ENCODE measurements around the gene STK10. TPM values are rescaled to one million over a fixed set of nuclear protein-coding genes. Genes with fewer than 3 reads are reported as not detected.

Gene STK10
- total RNA-seq, result 66.2 and 86.0 TPM in 2 replicates
- long read RNA-seq, full-length matches to known transcripts, result 12 of 41 reads
- long read RNA-seq, partial matches to known transcripts, result 20 of 41 reads
- long read RNA-seq, other reads (novel, unspliced or antisense), result 9 of 41 reads

DNA sequence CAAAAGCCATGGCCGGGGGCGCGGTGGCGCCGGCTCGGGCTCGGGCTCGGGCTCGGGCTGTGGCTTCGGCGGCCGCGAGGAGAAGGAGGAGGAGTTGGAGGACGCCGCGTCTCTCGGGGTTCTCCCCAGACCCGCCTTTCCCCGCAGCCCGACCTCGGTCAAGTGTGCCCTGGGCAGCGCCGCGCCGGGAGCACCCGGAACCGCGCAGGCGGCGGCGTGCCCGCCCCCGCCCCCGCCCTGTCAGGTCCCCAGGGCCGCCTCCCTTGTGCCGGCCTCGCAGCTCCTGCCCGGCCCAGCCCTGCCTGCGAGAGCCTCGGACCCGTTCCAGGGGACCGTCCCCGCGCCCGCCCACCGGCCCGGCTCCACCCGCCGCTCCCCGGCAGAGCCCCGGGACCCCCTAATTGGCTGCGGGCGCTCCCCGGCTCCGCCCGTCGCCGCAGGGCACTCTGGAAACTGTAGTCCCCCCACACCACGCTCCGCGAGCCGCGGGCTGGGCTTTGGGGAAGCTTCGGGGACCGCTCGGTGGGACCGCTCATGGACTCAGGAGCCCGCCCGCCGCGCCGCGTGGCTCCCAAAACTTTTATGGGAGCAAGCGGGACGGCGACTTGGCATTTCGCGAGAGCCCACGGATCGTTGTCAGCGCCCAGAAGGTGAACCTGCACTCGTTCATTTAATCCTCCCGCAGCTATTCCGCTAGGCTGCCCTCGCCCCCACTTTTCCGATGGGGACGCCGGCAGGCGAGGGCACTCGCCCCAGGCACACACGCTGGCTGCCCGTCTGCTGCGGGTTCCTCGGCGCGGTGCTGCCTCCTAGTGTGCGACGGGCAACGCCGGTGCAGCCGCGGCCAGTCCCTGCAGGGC is at the start of gene STK10:
Gene STK10, minus strand, starts transcription at position 192 of the 860 bp plus-strand sequence. Its CDS starts 182 bp downstream, at position 10.
- H3K36me3 Mint-ChIP-seq (ENCODE audit: unreplicated experiment), result peaks cover under 1% of the 10 kb centered on the region
- no peaks in the 10 kb centered on the region for H3K9me3 Mint-ChIP-seq (ENCODE audit: unreplicated experiment)
- peak within 1 kb of the TSS; percentile 99 for H3K27ac Mint-ChIP-seq (ENCODE audit: unreplicated experiment)
- peaks cover 51% of the 10 kb centered on the region for H3K4me1 Mint-ChIP-seq (ENCODE audit: unreplicated experiment)
- TF ChIP-seq, protein P1, sequence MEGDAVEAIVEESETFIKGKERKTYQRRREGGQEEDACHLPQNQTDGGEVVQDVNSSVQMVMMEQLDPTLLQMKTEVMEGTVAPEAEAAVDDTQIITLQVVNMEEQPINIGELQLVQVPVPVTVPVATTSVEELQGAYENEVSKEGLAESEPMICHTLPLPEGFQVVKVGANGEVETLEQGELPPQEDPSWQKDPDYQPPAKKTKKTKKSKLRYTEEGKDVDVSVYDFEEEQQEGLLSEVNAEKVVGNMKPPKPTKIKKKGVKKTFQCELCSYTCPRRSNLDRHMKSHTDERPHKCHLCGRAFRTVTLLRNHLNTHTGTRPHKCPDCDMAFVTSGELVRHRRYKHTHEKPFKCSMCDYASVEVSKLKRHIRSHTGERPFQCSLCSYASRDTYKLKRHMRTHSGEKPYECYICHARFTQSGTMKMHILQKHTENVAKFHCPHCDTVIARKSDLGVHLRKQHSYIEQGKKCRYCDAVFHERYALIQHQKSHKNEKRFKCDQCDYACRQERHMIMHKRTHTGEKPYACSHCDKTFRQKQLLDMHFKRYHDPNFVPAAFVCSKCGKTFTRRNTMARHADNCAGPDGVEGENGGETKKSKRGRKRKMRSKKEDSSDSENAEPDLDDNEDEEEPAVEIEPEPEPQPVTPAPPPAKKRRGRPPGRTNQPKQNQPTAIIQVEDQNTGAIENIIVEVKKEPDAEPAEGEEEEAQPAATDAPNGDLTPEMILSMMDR (IDR thresholded peaks at IDR 0.05), result peak; percentile 97
- DNase-seq (ENCODE audit: extremely low spot score, unreplicated experiment), result peak; percentile 96
- H3K4me3 Mint-ChIP-seq (ENCODE audit: unreplicated experiment), result peak within 1 kb of the TSS; percentile 98
- H3K27me3 Mint-ChIP-seq (ENCODE audit: unreplicated experiment), result no peaks in the 10 kb centered on the region

DNA sequence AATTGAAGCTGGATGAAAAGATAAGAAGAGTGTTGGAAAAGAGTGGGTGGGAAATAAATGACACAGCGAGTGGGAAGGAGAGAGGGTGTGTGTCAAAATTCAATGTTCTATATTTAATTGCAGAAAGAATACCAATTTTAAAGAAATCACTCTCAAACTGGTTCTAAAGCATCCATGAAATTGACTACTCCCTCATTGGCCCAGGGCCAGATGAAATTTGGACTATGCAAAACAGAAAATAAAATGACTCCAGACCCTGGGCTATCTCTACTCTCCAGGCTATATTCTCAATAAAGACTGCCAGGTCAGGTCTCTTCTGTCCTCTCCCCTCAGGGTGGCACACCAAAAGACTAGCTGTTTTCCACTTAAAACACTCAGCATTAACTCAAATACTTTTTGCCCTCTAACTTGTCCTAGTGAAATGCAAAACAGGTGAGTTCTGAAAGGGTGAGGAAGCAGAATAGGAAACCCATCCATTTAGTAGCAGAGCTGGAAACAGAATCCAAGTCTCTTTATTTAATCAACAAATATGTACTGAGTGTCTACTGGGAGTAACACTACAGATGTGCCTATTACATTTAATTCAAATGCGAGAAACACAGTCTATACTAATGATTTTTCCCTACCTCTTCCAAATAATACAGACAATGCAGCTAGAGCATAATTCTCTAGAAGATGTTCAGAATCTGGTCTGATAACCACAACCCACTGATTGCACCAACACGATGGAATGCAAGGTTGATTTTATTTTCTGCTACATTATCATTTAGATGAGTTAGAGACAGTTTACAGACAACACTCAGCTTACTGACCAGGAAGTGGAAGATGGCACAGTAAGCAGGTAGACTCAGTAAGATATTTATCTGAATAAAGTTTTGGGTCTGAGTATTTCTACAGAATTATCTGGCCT is 48.1 kb upstream of the STK10 start:
- Mint-ChIP-seq H3K27ac (ENCODE audit: unreplicated experiment) (no peak overlapping the region), H3K9me3 (ENCODE audit: unreplicated experiment) (no peaks in the 10 kb centered on the region), H3K36me3 (ENCODE audit: unreplicated experiment) (peaks cover 15% of the 10 kb centered on the region), H3K4me3 (ENCODE audit: unreplicated experiment) (no peak overlapping the region), H3K27me3 (ENCODE audit: unreplicated experiment) (no peaks in the 10 kb centered on the region), H3K4me1 (ENCODE audit: unreplicated experiment) (peaks cover 28% of the 10 kb centered on the region)
- TF ChIP-seq, protein P1 (IDR thresholded peaks at IDR 0.05), result no peak
- no peak for DNase-seq (ENCODE audit: extremely low spot score, unreplicated experiment)

DNA sequence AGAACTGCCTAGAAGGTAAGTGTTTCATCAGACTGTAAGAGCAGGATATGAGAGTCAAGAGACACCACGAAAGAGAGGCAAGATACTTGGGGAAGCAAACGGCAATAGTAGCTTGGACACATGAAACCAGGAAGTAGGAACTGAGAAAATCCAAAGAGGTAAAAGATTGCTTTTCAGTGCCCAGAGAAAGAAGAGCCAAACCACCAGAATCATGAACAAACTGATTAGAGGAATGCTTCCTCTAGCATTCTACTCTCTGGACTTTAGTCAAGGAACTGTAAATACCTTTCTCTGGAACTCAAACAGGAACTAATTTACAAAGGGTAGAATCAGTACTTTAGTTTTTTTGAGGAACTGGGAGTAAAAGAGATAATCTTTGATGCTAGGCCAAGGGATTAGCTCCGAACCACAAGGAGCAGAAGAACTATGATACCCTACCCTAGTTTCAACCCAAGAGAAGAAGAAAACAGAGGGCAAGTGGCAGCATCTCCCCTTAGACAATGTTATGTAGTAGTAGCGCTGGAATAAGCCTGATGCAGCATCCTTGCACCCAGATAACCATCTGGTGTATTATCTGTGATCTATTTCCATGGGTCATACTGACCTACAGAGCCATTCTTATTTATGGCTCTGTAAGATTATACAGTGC is 47.2 kb upstream of the STK10 start:
- H3K36me3 Mint-ChIP-seq (ENCODE audit: unreplicated experiment), result peaks cover 16% of the 10 kb centered on the region
- no peak for DNase-seq (ENCODE audit: extremely low spot score, unreplicated experiment)
- peak overlapping the region; percentile 19 for H3K27ac Mint-ChIP-seq (ENCODE audit: unreplicated experiment)
- no peaks in the 10 kb centered on the region for H3K9me3 Mint-ChIP-seq (ENCODE audit: unreplicated experiment)
- H3K4me3 Mint-ChIP-seq (ENCODE audit: unreplicated experiment), result no peak overlapping the region
- H3K4me1 Mint-ChIP-seq (ENCODE audit: unreplicated experiment), result peaks cover 28% of the 10 kb centered on the region
- TF ChIP-seq, protein P1 (IDR thresholded peaks at IDR 0.05), result no peak
- H3K27me3 Mint-ChIP-seq (ENCODE audit: unreplicated experiment), result no peaks in the 10 kb centered on the region

DNA sequence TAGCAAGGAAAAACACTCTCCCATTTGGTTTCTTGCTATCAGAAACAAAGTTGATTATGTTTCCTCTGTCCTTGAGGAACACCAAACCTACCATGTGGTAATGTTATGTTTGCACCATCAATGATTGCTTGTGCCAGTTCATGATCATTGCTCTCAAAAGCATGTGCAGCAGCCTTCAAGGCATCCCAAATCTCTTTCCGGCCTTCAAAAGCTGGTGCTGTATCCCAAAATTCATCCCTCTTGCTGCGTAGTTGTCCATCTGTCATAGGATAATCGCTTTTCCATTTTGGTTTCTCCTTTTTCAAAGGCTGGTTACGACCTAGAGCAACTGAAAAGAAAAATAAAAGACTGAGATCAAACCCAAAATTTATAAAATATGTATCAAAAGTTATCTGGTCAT is 46.0 kb upstream of the STK10 start:
- Mint-ChIP-seq H3K36me3 (ENCODE audit: unreplicated experiment) (peaks cover 23% of the 10 kb centered on the region), H3K9me3 (ENCODE audit: unreplicated experiment) (no peaks in the 10 kb centered on the region), H3K4me3 (ENCODE audit: unreplicated experiment) (no peak overlapping the region), H3K27me3 (ENCODE audit: unreplicated experiment) (no peaks in the 10 kb centered on the region), H3K27ac (ENCODE audit: unreplicated experiment) (no peak overlapping the region), H3K4me1 (ENCODE audit: unreplicated experiment) (peaks cover 34% of the 10 kb centered on the region)
- no peak for DNase-seq (ENCODE audit: extremely low spot score, unreplicated experiment)
- TF ChIP-seq, protein P1 (IDR thresholded peaks at IDR 0.05), result no peak
